ENCODE data around the gene ENO4.

The ENO4 gene

DNA sequence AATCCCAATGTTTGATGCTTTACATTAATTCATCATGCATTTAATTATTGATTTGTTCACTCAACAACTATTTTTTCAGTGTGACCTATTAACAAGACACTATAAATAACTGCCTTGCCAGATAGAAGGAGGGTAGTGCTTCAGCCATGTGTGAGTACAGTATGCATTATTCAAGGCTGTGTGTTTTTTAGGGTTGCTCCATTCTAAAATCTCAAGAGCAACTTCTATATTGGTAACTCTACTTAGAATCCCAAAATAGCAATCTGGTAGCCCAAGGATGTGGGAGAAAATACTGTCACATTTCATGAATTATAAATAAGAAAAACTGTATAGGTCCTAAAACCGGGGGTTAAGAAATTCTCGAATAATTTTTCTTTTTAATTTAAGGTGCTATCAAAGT, 69.9 kb downstream of the ENO4 start:
- no peak for DNase-seq

- no peak for DNase-seq
Observed at GRCh38 chr10:116919706-116920105, 70.4 kb downstream of the ENO4 start.

DNA sequence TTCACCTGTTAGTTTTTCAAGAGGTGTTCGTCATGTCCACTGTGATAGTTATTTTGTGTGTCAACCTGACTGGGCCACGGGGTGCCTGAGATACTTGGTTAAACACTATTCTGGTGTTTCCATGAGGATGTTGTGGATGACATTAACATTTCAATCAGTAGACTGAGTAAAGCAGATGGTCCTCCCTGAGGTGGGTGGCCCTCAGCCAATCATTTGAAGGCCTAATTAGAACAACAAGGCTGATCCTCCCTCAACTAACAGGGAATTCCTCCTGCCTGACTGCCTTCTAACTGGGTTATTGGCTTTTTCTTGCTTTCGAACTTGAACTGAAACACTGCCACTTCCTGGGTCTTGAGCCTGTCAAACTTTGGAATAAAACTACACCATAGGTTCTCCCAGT, 75.8 kb downstream of the ENO4 start:
- no peak for DNase-seq

DNA sequence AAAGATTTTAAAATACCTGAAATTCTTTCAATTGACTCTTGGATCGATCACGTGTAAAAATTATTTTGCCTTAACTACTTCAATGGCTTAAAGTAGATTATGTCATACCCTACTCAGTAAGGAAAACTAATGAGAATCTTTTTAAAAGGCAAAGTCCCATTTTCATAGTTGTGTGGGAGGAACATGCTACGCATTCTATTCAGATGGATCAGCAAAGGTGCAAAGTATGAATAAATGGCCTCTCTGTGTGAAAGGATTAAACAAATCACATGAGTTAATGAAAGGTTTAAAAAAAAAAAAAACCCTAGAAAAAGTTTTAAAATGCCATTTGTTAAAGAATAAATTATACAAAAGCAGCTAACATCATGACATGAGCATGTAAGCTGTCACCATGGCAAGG, 77.1 kb downstream of the ENO4 start:
- DNase-seq: no peak

DNA sequence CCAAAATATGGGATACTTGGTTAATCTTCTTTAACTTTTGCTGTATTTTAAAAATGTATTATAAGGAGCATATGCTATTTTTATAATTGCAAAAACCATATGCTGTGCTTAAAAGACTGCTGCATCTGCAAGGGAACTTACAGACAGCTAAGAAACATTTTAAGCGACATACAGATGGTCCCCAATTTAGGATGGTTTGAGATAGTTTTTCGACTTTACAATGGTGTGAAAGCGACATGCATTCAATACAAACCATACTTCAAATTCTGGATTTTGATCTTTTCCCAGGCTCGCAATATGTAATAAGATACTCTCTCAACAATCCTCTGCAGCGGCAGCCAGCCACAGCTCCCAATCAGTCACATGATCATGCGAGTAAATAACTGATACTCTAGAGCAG, 82.5 kb downstream of the ENO4 start:
- no peak for DNase-seq

Data from activated CD4-positive, CD25-positive, alpha-beta regulatory T cell treated with anti-CD3 and anti-CD28 coated beads, Interleukin-2, amount 50 U/mL, for 72 hours (primary cell).